Measurements from ENCODE around the gene MRPS18B.
A peak's percentile ranks its signal among the peaks of the same experiment; 100 is the strongest.

MRPS18B gene

DNA sequence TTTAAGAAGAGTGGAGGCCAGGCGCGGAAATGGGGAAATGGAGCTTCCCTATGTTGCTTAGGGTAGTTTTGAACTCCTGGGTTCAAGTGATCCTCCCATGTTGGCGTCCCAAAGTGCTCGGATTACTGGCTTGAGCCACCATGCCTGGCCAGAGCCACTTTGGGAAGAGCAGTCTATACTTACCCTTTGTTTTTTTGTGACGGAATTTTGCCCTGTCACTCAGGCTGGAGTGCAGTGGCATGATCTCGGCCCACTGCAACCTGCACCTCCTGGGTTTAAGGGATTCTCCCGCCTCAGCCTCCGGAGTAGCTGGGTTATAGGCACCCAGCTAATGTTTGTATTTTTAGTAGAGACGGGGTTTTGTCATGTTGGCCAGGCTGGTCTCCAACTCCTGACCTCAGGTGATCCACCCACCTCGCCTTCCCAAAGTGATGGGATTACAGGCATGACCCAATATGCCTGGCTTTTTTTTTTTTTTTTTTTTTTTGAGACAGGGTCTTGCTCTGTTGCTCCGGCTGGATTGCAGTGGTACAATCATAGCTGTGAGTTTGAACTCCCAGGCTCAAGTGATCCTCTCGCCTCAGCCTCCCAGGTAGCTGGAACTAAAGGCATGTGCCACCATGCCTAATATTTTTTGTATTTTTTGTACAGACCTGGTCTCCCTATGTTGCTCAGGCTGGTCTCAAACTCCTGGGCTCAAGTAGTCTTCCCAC lies 18.6 kb upstream of the MRPS18B start:
- Mint-ChIP-seq H3K4me1 (ENCODE audit: low read depth) (peaks cover 21% of the 10 kb centered on the region), H3K36me3 (peaks cover 10% of the 10 kb centered on the region), H3K9me3 (ENCODE audit: low read depth) (no peaks in the 10 kb centered on the region), H3K27ac (no peak overlapping the region), H3K4me3 (no peak overlapping the region), H3K27me3 (no peaks in the 10 kb centered on the region)

DNA sequence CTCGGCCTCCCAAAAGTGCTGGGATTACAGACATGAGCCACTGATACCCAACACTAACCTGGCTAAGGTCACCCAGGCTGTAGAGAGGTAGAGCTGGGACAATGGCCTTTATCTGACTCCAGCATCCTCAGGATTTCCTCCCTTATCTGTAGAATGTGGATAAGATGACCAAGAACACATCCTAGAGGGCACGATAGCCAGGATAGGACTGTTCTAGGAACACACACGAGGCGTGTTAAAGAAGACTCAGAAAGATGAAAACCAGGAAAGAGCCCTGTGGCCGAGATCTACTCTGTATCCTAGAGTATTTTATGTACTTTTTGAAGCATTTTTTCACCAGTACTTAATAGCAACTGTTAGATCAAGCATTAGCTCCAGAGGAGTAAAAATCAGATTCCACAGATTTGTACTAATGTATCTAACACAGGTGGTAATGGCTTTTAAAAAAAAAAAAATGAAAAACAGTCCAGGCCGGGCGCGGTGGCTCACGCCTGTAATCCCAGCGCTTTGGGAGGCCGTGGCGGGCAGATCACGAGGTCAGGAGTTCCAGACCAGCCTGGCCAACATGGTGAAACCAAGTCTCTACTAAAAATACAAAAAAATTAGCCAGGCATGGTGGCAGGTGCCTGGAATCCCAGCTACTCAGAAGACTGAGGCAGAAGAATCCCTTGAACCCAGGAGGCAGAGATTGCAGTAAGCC lies 17.9 kb upstream of the MRPS18B start:
- H3K27me3 Mint-ChIP-seq: no peaks in the 10 kb centered on the region
- no peak overlapping the region for H3K27ac Mint-ChIP-seq
- no peaks in the 10 kb centered on the region for H3K9me3 Mint-ChIP-seq (ENCODE audit: low read depth)
- H3K36me3 Mint-ChIP-seq: peaks cover 9% of the 10 kb centered on the region
- no peak overlapping the region for H3K4me3 Mint-ChIP-seq
- H3K4me1 Mint-ChIP-seq (ENCODE audit: low read depth): peaks cover 21% of the 10 kb centered on the region

DNA sequence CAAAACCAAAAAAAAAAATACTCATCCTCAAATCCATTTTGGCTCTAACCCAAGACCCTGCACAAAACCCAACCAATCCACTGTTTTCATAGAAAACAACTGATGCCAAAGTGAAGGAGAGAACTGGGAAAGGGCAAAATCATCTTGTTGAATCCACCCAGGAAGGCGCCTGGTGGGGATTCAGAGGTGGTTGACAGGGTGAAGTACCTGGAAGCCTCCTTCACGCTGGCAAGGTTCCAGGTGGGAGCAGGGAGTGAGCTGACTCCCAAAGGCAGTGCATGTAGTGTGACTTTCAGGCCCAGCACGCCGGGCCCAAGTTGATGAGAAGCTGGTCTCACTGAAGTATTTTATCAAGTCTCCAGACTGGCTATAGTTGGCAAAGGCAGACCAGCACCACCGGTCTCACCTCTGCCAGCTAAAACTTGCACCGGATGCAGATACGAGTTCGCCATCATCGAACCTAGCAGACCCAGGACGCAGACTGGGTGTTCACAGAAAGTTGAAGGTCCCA lies 17.1 kb upstream of the MRPS18B start:
- H3K9me3 Mint-ChIP-seq (ENCODE audit: low read depth): no peaks in the 10 kb centered on the region
- no peaks in the 10 kb centered on the region for H3K27me3 Mint-ChIP-seq
- peaks cover 8% of the 10 kb centered on the region for H3K36me3 Mint-ChIP-seq
- H3K4me3 Mint-ChIP-seq: no peak overlapping the region
- peaks cover 21% of the 10 kb centered on the region for H3K4me1 Mint-ChIP-seq (ENCODE audit: low read depth)
- peak overlapping the region; percentile 41 for H3K27ac Mint-ChIP-seq

DNA sequence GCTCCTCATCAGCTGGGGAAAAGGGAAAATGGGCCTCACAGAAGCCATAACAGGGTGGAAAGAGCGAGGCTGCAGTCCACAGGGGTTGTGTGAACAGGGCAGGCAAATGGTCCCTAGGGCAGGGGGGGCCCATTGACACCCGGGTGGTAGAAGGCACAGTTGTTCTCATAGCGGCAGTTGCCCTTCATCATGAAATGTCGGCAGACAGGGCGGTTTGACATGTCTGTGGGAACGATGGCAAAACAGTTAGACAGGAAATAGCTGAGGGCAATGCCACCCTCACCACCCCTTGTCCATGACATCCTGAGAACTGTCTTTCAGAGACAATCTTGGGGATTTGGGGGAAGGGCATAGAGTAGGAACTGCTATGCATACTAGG lies 16.2 kb upstream of the MRPS18B start:
- H3K4me3 Mint-ChIP-seq: no peak overlapping the region
- H3K36me3 Mint-ChIP-seq: peaks cover 10% of the 10 kb centered on the region
- no peaks in the 10 kb centered on the region for H3K27me3 Mint-ChIP-seq
- H3K4me1 Mint-ChIP-seq (ENCODE audit: low read depth): peaks cover 24% of the 10 kb centered on the region
- peak overlapping the region; percentile 34 for H3K27ac Mint-ChIP-seq
- H3K9me3 Mint-ChIP-seq (ENCODE audit: low read depth): no peaks in the 10 kb centered on the region

DNA sequence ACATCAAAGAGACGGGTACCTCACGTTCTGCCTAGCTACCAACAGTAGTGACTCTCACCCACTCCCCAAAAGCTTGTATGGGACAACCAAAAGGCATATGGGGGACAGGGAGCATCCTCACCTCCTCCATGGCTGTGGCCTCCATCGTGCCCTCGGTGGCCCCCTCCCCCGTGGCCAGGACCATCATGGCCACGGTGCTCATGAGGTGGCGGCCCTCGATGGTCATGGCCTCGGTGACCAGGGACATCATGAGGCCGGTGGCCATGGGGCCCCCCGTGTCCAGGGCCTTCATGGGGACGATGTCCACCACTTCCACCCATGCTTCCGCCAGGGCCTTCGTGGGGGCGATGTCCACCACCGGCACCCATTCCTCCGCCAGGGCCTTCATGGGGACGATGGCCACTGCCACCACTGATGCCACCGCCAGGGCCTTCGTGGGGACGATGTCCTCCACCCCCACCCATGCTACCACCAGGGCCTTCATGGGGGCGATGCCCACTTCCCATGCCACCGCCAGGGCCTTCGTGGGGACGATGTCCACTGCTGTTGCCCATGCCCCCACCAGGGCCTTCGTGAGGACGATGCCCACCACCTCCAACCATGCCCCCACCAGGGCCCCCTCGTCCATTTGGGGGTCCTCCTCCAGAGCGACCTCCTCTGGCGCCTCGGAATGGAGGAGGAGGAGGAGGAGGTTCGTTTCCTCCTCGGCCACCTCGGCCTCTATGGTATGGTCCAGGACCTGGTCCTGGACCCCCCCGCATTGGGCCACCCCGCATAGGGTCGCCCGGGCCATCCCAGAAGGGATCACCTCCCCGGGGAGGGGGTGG lies 15.6 kb upstream of the MRPS18B start:
- H3K4me1 Mint-ChIP-seq (ENCODE audit: low read depth): peaks cover 27% of the 10 kb centered on the region
- no peaks in the 10 kb centered on the region for H3K9me3 Mint-ChIP-seq (ENCODE audit: low read depth)
- no peak overlapping the region for H3K4me3 Mint-ChIP-seq
- H3K36me3 Mint-ChIP-seq: peaks cover 10% of the 10 kb centered on the region
- H3K27ac Mint-ChIP-seq: no peak overlapping the region
- H3K27me3 Mint-ChIP-seq: no peaks in the 10 kb centered on the region

DNA sequence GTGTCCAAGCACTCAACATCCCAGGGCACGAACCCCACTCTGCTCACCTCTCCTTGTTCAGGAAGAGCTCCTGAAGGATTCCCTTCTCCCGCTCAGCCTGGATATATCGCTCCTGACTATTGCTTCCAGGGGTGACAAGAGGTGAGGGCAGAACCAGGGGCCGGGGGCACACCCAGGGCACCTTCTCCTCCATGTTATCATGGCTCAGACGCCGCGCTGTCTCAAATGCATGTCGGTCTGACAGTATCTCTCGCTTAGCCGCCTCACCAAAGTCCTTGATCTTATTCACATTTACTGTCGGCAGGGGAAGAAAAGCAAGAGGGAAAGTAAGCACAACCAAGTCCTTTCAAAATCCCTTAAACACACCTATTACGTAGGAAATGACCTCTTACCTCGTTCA lies 13.7 kb upstream of the MRPS18B start:
- Mint-ChIP-seq H3K9me3 (ENCODE audit: low read depth) (no peaks in the 10 kb centered on the region), H3K4me3 (no peak overlapping the region), H3K36me3 (peaks cover 16% of the 10 kb centered on the region), H3K27me3 (no peaks in the 10 kb centered on the region), H3K4me1 (ENCODE audit: low read depth) (peaks cover 32% of the 10 kb centered on the region), H3K27ac (peak overlapping the region; percentile 66)

DNA sequence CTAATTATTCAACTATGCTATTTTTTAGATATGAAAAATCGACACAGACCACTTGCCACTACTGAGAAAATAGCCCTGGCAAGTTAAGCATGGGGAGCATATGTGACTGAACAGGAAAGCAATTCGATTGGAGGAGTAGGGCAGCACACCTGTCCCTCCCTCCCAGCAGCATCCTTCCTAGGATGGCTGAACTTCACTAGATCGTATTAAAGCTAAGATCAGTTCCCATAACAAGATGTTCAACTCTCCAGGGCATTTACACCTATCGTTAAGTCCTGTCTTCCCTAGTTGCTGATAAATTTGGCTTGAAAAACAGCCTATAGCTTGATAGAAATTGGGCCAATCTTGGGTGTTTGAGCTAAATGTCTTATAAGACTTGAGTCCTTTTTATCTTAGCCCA lies 7.6 kb upstream of the MRPS18B start:
- Mint-ChIP-seq H3K4me1 (ENCODE audit: low read depth) (peaks cover 74% of the 10 kb centered on the region), H3K27ac (peak overlapping the region; percentile 100), H3K36me3 (peaks cover 19% of the 10 kb centered on the region), H3K9me3 (ENCODE audit: low read depth) (no peaks in the 10 kb centered on the region), H3K4me3 (no peak overlapping the region), H3K27me3 (no peaks in the 10 kb centered on the region)

DNA sequence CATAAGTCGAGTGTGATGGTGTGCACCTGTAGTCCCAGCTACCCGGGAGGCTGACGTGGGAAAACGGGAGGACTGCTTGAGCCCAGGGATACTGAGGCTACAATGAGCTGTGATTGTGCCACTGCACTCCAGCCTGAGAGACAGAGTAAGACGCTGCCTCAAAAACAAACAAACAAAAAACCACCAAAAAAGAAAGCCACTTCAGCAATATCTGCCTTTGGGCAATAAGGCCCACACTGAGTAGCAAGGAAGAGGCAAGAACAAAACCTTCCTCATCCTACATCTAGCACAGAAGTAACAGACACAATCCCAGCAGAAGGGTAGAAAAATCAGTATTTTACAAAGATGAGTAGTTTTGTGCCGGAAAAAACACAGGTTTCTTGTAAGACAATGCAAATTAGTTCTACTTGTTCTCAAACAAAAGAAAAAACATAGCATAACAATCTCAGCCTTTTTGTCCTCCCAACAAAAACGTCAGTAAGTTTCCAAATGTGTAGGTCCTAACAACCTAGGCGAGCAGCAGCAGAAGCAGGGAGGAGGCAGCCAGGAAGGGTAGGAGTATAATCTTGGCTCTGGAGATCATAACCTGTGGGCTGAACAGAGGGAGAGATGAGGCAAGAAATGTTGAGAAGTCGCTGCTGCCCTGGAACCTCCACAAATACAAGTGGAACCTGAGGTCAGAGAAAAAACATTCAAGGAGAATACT lies 6.3 kb upstream of the MRPS18B start:
- Mint-ChIP-seq H3K4me3 (peak overlapping the region; percentile 9), H3K27ac (peak overlapping the region; percentile 100), H3K27me3 (no peaks in the 10 kb centered on the region), H3K36me3 (peaks cover 26% of the 10 kb centered on the region), H3K4me1 (ENCODE audit: low read depth) (peaks cover 72% of the 10 kb centered on the region), H3K9me3 (ENCODE audit: low read depth) (no peaks in the 10 kb centered on the region)

DNA sequence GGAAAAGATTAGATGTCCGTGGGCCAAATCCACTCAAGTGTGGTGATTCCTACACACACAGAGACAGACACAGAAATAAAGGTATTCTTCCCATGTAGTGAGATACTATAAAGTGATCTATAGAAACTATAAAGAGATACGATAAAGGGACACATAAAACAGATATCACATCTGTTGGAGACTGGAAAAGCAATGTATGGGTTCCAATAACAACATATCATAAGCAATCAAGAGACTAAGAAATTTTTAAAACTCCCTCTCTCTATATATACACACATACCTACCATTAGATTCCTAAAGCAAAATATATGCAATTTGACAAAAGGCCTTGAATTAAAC lies 5.8 kb upstream of the MRPS18B start:
- no peaks in the 10 kb centered on the region for H3K27me3 Mint-ChIP-seq
- H3K9me3 Mint-ChIP-seq (ENCODE audit: low read depth): no peaks in the 10 kb centered on the region
- H3K36me3 Mint-ChIP-seq: peaks cover 31% of the 10 kb centered on the region
- H3K27ac Mint-ChIP-seq: peak overlapping the region; percentile 100
- peaks cover 67% of the 10 kb centered on the region for H3K4me1 Mint-ChIP-seq (ENCODE audit: low read depth)
- peak overlapping the region; percentile 21 for H3K4me3 Mint-ChIP-seq

DNA sequence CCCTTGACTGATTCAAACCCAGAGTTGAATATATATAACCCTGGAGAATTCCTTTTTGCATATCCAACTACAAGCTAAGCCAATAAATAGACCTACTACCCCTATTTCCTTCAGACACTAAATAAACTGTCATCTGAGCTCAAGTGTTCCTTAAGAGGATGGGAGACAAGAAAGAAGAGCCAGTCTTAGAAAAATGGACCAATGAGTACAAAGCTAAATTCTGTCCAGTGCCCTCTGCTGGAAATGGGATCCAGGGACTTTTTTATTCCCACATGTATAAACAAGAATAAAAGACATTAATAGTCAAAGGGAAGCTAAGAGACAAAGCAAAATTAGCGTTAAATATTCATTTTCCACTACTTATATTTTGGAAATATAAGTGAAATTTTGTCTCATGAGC lies 5.4 kb upstream of the MRPS18B start:
- H3K4me1 Mint-ChIP-seq (ENCODE audit: low read depth): peaks cover 67% of the 10 kb centered on the region
- H3K27me3 Mint-ChIP-seq: no peaks in the 10 kb centered on the region
- H3K9me3 Mint-ChIP-seq (ENCODE audit: low read depth): no peaks in the 10 kb centered on the region
- peak overlapping the region; percentile 21 for H3K4me3 Mint-ChIP-seq
- peaks cover 34% of the 10 kb centered on the region for H3K36me3 Mint-ChIP-seq
- H3K27ac Mint-ChIP-seq: peak overlapping the region; percentile 100

DNA sequence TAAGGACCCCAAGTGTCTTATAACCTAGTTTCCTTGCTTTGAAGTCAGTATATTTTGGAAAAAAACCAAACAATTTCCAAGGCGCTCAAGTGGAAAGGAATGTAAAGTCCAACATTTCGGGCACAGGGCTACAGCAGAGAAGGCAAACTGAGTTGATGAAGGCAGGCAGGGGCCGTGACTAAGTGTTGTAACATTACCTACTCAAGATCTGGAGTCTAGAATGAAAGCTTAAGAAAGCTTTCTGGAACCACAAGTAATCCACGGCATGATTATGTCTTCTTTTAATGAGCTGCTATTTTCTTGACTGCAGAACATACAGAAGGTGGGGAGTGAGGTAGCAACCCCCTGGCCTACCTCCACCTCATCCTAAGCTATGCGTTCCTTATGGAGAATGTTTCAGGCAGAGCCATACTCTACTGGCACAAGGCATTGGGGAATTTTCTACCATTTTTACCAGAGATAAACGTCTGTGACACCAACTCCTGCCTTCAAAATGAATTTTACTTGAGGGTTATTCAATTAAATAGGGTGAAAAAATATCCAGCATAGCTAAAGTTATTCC lies 4.9 kb upstream of the MRPS18B start:
- Mint-ChIP-seq H3K4me1 (ENCODE audit: low read depth) (peaks cover 62% of the 10 kb centered on the region), H3K4me3 (peak overlapping the region; percentile 99), H3K27ac (peak overlapping the region; percentile 100), H3K9me3 (ENCODE audit: low read depth) (no peaks in the 10 kb centered on the region), H3K36me3 (peaks cover 30% of the 10 kb centered on the region), H3K27me3 (no peaks in the 10 kb centered on the region)

DNA sequence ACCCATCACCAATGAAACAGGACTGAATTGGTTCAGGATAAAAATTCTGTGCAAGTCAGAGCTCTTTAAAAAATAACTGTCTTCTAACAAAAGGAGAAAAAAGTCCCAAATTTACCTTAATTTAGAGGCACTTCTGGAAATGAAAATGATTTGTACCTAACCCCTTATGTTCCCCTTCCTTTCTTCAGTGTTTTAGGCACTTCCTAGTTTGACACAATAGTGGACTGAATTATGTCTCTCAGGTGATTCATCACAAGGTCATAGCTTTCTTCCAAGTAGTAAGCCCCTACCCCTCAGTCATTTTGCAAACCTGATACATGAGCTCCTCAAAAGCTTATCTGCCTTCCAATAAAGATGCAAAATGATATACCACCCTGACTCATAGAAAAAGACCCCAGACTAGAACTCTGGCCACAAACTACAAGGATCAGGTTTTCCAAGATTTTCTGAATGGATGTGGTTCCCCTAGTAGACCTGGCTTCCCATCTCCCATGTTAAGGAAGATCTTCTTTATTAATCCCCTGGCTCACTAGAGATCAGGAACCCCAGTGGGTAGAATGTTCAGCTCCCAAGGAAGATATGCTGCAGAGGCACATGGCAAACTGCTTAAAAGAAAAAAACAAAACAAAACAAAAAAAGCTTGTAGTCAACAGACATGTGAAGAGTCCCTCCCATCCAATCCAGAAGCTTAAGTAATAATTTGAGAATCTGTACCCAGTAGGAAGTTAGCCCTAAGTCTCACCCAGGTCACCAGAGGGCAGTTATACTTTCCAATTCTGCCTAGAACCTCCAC lies 4.2 kb upstream of the MRPS18B start:
- H3K27me3 Mint-ChIP-seq: no peaks in the 10 kb centered on the region
- H3K4me3 Mint-ChIP-seq: peak overlapping the region; percentile 99
- H3K4me1 Mint-ChIP-seq (ENCODE audit: low read depth): peaks cover 63% of the 10 kb centered on the region
- H3K36me3 Mint-ChIP-seq: peaks cover 30% of the 10 kb centered on the region
- peak overlapping the region; percentile 100 for H3K27ac Mint-ChIP-seq
- no peaks in the 10 kb centered on the region for H3K9me3 Mint-ChIP-seq (ENCODE audit: low read depth)

DNA sequence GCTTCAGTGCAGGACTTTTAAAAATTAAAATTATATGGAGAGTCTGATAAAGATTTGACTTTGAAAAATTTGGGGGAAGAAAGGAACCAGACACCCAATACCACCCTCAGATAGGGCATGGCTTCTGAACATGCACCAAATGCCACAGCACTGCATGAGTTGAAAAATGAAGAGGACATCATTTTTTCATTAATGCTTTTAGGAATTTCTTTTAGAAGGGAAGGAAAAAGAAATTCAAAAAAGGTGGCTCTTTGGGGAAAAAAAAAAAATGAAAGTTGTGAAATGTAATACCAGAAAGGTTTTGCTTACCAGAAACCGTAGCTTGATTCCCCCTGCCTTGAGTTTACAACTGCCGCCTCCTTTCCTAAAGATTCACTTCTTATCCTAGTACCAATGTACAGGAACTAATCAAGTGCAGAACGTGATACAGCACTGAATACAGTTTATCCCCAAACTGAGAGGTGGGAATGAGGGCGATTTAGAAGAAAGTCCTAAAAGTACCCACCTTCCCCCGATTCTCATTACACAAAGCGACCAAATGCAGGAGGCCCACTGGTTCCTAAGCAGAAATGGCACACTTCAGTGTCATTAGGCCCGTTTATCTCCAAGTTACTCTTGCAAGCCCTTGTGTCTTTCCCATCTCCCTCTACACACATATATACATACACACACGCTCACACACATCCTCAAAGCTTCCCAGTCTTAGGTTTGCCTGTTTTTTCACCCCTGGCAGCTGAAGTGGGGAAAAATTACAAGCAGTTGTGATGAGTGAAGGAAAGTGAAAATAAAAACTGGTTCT lies 3.4 kb upstream of the MRPS18B start:
- no peaks in the 10 kb centered on the region for H3K9me3 Mint-ChIP-seq (ENCODE audit: low read depth)
- peaks cover 30% of the 10 kb centered on the region for H3K36me3 Mint-ChIP-seq
- peak overlapping the region; percentile 99 for H3K4me3 Mint-ChIP-seq
- no peaks in the 10 kb centered on the region for H3K27me3 Mint-ChIP-seq
- peaks cover 64% of the 10 kb centered on the region for H3K4me1 Mint-ChIP-seq (ENCODE audit: low read depth)
- H3K27ac Mint-ChIP-seq: peak overlapping the region; percentile 100
